Stimulated activated naive CD8-positive, alpha-beta T cell treated with anti-CD3 and anti-CD28 coated beads, Interleukin-15, amount 100 ng/mL, for 72 hours (primary cell): Measurements from ENCODE around the gene CCDC92B.
"Not testable (repeated sequence)": the region's sequence is repeated elsewhere in the genome, so short reads cannot be mapped to it uniquely, and the experiment has no call there.

ENCODE experiments used
- ATAC-seq: fragments of 150-1000 bp; cut with Tn5 transposase; 2 replicates; pipeline ENCODE4 v1.10.0; 2021; ENCODE audit warnings: mild to moderate bottlenecking, moderate library complexity
- DNase-seq, 2 donors: peaks; one replicate each; pipeline ENCODE4 v3.0.0; 2021 to 2022
- H3K27ac Mint-ChIP-seq, 2 donors: one replicate each; pipeline ENCODE4 v1.8.0; 2022; ENCODE audit warnings: mild to moderate bottlenecking in 2 of 2, mixed read lengths in 2 of 2, moderate library complexity in 2 of 2
- H3K27me3 Mint-ChIP-seq: one replicate; pipeline ENCODE4 v1.8.0; 2022; ENCODE audit warnings: mixed read lengths
- H3K4me1 Mint-ChIP-seq: one replicate; pipeline ENCODE4 v1.8.0; 2022; ENCODE audit warnings: mild to moderate bottlenecking, mixed read lengths
- H3K4me3 Mint-ChIP-seq, 2 donors: one replicate each; pipeline ENCODE4 v1.8.0; 2022; ENCODE audit warnings: mild to moderate bottlenecking in 2 of 2, mixed read lengths in 2 of 2, moderate library complexity in 1 of 2
- H3K9me3 Mint-ChIP-seq, 2 donors: one replicate each; pipeline ENCODE4 v1.8.0; 2022; ENCODE audit warnings: mixed read lengths in 2 of 2

The CCDC92B gene

DNA sequence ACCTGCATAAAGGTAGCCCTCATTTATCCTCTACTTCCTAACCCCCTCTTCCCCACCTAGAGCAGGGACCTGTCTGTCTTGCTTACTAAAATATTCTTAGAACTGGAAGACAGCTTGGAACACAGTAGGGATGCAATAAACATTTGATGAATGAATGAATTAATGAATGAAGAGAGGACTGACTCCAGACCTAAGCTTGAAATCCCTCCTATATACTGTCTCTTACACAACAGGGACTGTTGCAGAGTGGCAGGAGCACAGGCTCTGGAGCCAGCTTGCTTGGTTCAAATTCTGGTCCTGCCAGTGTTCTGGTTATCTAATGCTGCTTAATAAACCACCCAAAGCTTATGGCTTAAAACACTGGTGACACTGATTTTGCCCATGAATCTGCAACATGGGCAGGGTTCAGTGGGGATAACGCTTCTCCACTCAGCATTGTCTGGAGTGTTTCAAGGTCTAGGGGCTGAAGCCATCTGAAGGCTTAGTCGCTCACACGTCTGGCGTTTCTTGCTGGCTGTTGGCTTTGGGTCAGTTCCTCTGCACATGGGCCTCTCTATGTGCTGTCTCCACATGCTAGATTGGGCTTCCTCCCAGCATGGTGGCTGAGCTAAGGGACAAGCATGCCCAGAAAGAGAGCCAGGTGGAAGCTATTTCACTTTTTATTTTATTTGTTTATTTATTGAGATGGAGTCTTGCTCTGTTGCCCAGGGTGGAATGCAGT lies 34.0 kb upstream of the CCDC92B start:
- Mint-ChIP-seq H3K9me3 (no peaks in the 10 kb centered on the region), H3K4me1 (peaks cover 6% of the 10 kb centered on the region), H3K27ac (no peak overlapping the region), H3K27me3 (peaks cover 34% of the 10 kb centered on the region), H3K4me3 (no peak overlapping the region)
- ATAC-seq, result no peak
- no peak for DNase-seq

GRCh38 chr17:2782055-2782454 lies 32.6 kb upstream of the CCDC92B start:
- H3K27me3 Mint-ChIP-seq, result peaks cover 37% of the 10 kb centered on the region
- H3K4me3 Mint-ChIP-seq, result no peak overlapping the region
- H3K9me3 Mint-ChIP-seq, result no peaks in the 10 kb centered on the region
- peaks cover 8% of the 10 kb centered on the region for H3K4me1 Mint-ChIP-seq
- H3K27ac Mint-ChIP-seq, result no peak overlapping the region
- no peak for ATAC-seq
- DNase-seq, result no peak

GRCh38 chr17:2781598-2781997 lies 32.1 kb upstream of the CCDC92B start:
- Mint-ChIP-seq H3K4me1 (peaks cover 12% of the 10 kb centered on the region), H3K27me3 (peaks cover 42% of the 10 kb centered on the region)
- H3K4me3 Mint-ChIP-seq, DNase-seq, ATAC-seq, H3K27ac Mint-ChIP-seq, H3K9me3 Mint-ChIP-seq: not testable (repeated sequence)

DNA sequence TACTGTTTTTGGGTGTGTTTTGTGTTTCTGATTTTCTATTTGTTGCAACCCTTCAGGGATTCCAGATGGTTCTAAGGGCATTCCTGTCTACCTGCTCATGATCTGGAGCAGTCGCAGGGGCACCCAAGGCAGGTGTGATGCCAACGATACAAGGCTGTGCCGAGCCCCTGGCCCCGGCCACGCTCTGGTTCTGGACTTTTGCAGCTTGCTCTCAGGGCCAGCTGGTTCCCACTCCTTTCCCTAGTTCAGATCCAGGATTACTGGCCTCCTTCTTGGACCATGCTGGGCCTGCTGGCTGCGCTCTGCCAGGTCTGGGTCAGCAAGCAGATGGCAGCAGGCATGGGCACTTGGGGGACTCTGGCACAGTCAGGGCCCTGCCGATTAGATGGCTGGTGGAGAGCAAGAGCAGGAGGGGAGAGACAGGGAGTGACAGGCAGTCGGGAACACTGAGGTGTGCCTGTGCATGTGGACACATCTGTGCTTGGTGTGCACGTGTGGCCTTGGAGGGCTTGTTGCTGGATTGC lies 31.5 kb upstream of the CCDC92B start:
- Mint-ChIP-seq H3K27ac (no peak overlapping the region), H3K4me3 (no peak overlapping the region), H3K27me3 (peaks cover 48% of the 10 kb centered on the region), H3K4me1 (peaks cover 9% of the 10 kb centered on the region), H3K9me3 (no peaks in the 10 kb centered on the region)
- DNase-seq (no peak), ATAC-seq (no peak)

GRCh38 chr17:2780256-2780655 lies 30.8 kb upstream of the CCDC92B start:
- H3K4me3 Mint-ChIP-seq, result no peak overlapping the region
- H3K27ac Mint-ChIP-seq, result no peak overlapping the region
- H3K27me3 Mint-ChIP-seq, result peaks cover 55% of the 10 kb centered on the region
- ATAC-seq (no peak), DNase-seq (no peak)
- peaks cover 16% of the 10 kb centered on the region for H3K4me1 Mint-ChIP-seq
- H3K9me3 Mint-ChIP-seq, result no peaks in the 10 kb centered on the region

DNA sequence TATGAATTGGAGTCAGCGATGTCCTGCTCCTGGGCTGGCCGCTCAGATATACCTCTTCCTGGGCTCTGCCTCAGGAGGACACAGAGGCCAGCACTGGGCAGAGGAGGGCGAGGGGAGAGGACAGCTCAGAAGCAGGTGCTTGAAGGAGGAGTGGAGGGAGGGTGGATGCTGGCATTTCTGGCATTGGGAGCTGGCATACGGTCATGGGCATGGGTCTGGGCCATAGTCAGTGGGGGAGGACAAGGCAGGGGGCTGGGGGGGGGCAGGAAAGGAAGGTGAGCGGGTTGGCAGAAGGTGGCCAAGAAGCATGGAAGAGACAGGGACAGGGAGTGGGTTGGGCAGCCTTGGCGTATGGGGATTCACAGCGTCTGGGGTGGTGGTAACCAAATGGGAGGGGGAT lies 30.1 kb upstream of the CCDC92B start:
- ATAC-seq, result no peak
- H3K4me3 Mint-ChIP-seq, result no peak overlapping the region
- H3K27ac Mint-ChIP-seq, result no peak overlapping the region
- no peak for DNase-seq
- H3K4me1 Mint-ChIP-seq, result peaks cover 16% of the 10 kb centered on the region
- H3K9me3 Mint-ChIP-seq, result no peaks in the 10 kb centered on the region
- peaks cover 62% of the 10 kb centered on the region for H3K27me3 Mint-ChIP-seq

DNA sequence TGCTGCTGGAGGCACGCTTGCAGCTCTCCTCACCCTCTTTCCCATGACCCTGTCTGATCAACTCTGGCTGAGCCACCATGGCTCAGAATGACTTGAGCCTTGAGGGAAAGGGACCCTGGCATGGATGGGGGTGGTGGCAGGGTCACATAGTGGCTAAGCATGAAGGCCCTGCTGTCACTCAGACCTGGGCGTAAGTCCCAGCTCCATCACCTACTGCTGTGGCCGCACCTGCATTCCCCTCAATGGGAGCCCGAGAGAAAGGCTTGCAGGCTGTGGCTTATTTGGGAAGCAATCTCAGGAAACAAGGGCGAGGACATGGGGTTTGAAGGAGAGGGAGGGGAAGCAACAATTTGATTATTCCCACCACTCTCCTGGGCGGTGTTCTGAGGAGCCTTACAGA lies 29.0 kb upstream of the CCDC92B start:
- ATAC-seq, result no peak

DNA sequence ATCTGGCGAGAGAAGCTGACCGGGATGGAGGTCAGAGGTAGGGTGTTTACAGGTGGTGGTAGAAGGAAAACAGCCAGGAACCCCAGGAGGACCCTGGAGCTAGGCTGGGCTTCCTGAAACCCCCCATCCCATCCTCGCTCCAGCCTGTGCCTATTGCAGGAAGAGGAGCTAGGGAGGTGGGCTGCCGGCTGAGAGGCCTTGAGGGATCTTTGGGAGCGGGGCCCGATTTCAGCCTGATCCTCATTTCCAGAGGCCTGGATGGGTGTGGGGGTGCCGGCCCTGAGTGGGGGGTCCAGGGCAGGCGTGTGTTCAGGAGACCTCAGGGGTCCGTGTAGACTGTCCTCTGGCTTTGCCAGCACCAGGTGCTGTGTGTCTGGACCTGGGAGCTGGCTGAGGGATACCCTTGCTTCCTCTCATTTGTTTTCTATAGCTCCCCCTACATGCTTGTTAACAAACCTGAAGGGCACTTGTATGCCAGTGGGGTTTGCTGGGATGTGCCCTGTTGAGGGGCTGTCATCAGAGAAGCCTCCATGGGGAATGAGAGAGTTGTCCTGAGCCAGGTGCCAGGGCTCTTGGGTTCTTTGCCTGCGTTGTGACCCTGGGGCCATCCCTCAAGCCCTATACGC lies 27.9 kb upstream of the CCDC92B start:
- no peak overlapping the region for H3K27ac Mint-ChIP-seq
- H3K27me3 Mint-ChIP-seq, result peaks cover 75% of the 10 kb centered on the region
- DNase-seq (no peak), ATAC-seq (no peak)
- H3K4me1 Mint-ChIP-seq, result peaks cover 16% of the 10 kb centered on the region
- no peaks in the 10 kb centered on the region for H3K9me3 Mint-ChIP-seq
- peak overlapping the region; percentile 39 to 56 for H3K4me3 Mint-ChIP-seq

More for the DNA sequence above, 29.0 kb upstream of the CCDC92B start:
- Mint-ChIP-seq H3K27me3 (peaks cover 72% of the 10 kb centered on the region), H3K4me3 (no peak overlapping the region), H3K9me3 (no peaks in the 10 kb centered on the region), H3K27ac (no peak overlapping the region), H3K4me1 (peaks cover 16% of the 10 kb centered on the region)
- DNase-seq, result no peak

- H3K27me3 Mint-ChIP-seq, result peaks cover 77% of the 10 kb centered on the region
- H3K4me3 Mint-ChIP-seq, result peak overlapping the region; percentile 39 to 56
Measured at GRCh38 chr17:2776589-2777241, 27.3 kb upstream of the CCDC92B start.

DNA sequence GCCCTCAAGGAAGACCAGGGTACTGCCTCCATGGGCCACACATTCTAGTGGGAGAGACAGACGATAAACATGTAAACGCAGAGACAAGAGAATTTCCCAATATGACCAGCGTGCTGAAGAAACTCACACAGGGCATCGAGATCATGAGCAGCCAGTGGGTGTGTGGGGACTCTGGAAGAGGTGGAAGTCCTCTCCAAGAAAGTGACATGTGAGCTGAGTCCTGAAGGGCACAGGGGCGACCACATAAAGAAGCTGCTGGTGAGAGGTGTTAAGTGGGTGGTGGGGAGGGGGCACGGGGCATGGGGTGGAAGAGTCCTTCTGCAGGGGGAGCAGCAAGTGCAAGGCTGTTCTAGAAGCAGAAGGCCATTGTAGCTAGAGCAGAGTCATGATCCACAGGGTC lies 25.8 kb upstream of the CCDC92B start:
- ATAC-seq, result no peak
- Mint-ChIP-seq H3K4me1 (peaks cover 16% of the 10 kb centered on the region), H3K27ac (no peak overlapping the region), H3K9me3 (no peaks in the 10 kb centered on the region), H3K27me3 (peaks cover 77% of the 10 kb centered on the region), H3K4me3 (no peak overlapping the region)
- no peak for DNase-seq

More at GRCh38 chr17:2776589-2777241, 27.3 kb upstream of the CCDC92B start:
- Mint-ChIP-seq H3K27ac (no peak overlapping the region), H3K9me3 (no peaks in the 10 kb centered on the region), H3K4me1 (peaks cover 16% of the 10 kb centered on the region)
- no peak for DNase-seq
- ATAC-seq, result peak; percentile 68

DNA sequence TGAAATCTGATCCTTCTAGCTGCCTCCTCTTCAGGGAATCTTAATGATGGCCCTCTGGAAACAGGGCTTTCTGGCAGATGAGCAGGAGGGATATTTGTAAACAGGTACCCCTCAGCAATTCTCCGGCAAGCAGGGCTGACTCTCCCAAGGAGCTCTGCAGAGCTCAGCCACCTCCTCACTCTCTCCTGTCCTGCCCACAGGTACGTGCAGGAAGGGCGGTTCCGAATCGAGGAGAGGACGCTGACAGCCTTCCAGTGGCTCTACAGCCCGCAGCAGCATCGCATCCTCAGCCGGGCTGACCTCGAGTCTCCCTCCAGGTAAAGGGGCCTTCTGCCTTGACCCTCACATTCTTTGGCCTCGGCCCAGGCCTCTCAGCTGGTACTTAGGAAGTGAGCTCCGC lies 20.7 kb upstream of the CCDC92B start:
- ATAC-seq, result no peak
- Mint-ChIP-seq H3K4me1 (no peaks in the 10 kb centered on the region), H3K27me3 (peaks cover 39% of the 10 kb centered on the region), H3K4me3 (no peak overlapping the region), H3K9me3 (no peaks in the 10 kb centered on the region), H3K27ac (no peak overlapping the region)
- no peak for DNase-seq

- no peak overlapping the region for H3K4me3 Mint-ChIP-seq
- peaks cover 72% of the 10 kb centered on the region for H3K27me3 Mint-ChIP-seq
- ATAC-seq (no peak), DNase-seq (no peak)
- no peaks in the 10 kb centered on the region for H3K9me3 Mint-ChIP-seq
- no peak overlapping the region for H3K27ac Mint-ChIP-seq
- H3K4me1 Mint-ChIP-seq, result peaks cover 10% of the 10 kb centered on the region
Measured at GRCh38 chr17:2758870-2759269, 9.4 kb upstream of the CCDC92B start.

DNA sequence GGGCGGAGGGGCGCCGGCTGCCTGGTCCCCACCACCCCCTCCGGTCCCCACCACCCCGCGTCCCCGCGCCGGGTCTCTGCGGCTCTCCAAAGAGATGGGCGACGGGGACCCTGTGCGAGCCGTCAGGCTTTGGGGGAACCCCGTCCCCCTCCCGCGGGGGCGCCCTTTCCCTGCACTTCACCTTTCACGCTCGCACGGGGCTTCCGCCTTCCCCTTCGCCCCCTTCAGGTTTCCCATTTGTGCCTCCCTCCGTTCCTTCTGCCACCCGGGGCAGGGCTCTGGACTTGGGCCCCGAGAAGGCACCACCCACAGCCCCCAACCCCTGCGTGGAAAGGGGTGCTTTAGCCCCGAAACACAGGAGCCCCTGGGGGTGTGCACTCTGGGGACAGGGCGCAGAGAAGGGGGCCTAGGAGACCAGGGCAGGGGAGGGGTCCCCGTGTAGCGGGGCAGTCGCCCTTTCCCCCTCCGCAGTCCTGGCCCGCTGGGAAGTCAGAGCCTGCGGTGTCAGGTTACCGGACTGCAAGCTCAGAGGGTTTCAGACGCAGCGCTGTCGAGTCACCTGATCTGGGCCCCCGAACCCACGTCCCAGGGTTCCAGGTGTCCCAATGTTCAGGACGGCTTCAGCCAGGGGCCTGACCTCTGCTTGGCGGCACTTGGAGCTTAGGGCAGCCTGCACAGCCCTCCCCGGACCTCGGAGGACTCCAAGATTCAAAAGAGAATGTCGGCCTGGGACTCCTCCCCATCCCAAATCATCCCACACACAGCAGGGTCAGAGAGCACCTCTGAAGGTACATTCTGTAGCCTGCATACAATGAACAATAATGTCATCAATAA lies 6.7 kb upstream of the CCDC92B start:
- Mint-ChIP-seq H3K4me3 (peak overlapping the region; percentile 51 to 54), H3K27ac (no peak overlapping the region), H3K9me3 (no peaks in the 10 kb centered on the region), H3K4me1 (peaks cover 10% of the 10 kb centered on the region), H3K27me3 (peaks cover 76% of the 10 kb centered on the region)
- DNase-seq, result no peak
- ATAC-seq, result peak; percentile 48

- DNase-seq (no peak), ATAC-seq (no peak)
- H3K27me3 Mint-ChIP-seq, result peaks cover 76% of the 10 kb centered on the region
- peaks cover 8% of the 10 kb centered on the region for H3K4me1 Mint-ChIP-seq
- no peak overlapping the region for H3K4me3 Mint-ChIP-seq
- no peak overlapping the region for H3K27ac Mint-ChIP-seq
- no peaks in the 10 kb centered on the region for H3K9me3 Mint-ChIP-seq
Measured at GRCh38 chr17:2751491-2751890, 2.0 kb upstream of the CCDC92B start.

DNA sequence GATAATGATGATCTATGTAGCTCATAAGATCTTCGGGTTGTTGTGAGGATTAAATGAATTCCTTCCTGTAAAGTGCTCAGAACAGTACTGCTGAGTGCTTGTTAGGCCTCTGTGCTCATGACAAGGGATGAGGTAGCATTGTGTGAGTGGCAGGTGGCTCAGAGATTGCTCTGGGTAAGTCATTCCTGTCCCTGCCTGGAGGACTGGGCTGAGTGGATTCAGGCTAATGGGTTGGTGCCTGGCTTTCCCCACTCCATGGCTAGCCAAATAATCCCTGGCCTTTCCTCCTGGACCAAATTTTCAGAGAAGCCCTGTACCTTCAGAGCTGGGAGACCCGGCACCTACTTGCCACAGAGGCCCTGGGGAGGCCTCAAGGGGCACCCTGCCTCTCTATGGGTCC lies 1.3 kb upstream of the CCDC92B start:
- peaks cover 75% of the 10 kb centered on the region for H3K27me3 Mint-ChIP-seq
- peaks cover under 1% of the 10 kb centered on the region for H3K4me1 Mint-ChIP-seq
- H3K4me3 Mint-ChIP-seq, result no peak overlapping the region
- no peaks in the 10 kb centered on the region for H3K9me3 Mint-ChIP-seq
- no peak for ATAC-seq
- no peak for DNase-seq
- no peak overlapping the region for H3K27ac Mint-ChIP-seq
